ENCODE measurements around the gene CERK.
A peak's percentile ranks its signal among the peaks of the same experiment; 100 is the strongest.
"Not testable (repeated sequence)": the region's sequence is repeated elsewhere in the genome, so short reads cannot be mapped to it uniquely, and the experiment has no call there.

CERK gene

GRCh38 chr22:46737976-46738646 is at the start of gene CERK:
CERK (minus strand) TSS chr22:46738252; CDS start chr22:46738148, 104 bp downstream.
- Histone ChIP-seq H3K9ac (ENCODE audit: insufficient read length) (peak within 1 kb of the TSS; percentile 85), H3K9me3 (ENCODE audit: low read depth, low read length) (no peaks in the 10 kb centered on the region), H3K4me3 (peak within 1 kb of the TSS; percentile 91), H3K36me3 (ENCODE audit: insufficient read depth, low read length) (no peaks in the 10 kb centered on the region), H3K27ac (no peak within 1 kb of the TSS)
- TF ChIP-seq EZH2 (IDR thresholded peaks at IDR 0.05), result no peak
- TF ChIP-seq POLR2AphosphoS5 (IDR thresholded peaks at IDR 0.05; ENCODE audit: borderline replicate concordance, low read depth, low read length), result no peak
- TF ChIP-seq FOXP2 (optimal IDR thresholded peaks at IDR 0.05; ENCODE audit: control extremely low read depth, extremely low read length, insufficient read depth), result no peak
- no peak for DNase-seq (ENCODE audit: low read depth, low spot score)

GRCh38 chr22:46783721-46784120 is 45.7 kb upstream of the CERK start:
- DNase-seq (ENCODE audit: low read depth, low spot score), result no peak
- H3K4me3 ChIP-seq, result no peak overlapping the region
- no peaks in the 10 kb centered on the region for H3K9me3 ChIP-seq (ENCODE audit: low read depth, low read length)
- no peaks in the 10 kb centered on the region for H3K36me3 ChIP-seq (ENCODE audit: insufficient read depth, low read length)
- no peak overlapping the region for H3K9ac ChIP-seq (ENCODE audit: insufficient read length)
- TF ChIP-seq POLR2AphosphoS5 (IDR thresholded peaks at IDR 0.05; ENCODE audit: borderline replicate concordance, low read depth, low read length), result no peak
- TF ChIP-seq EZH2 (IDR thresholded peaks at IDR 0.05), result no peak
- no peak overlapping the region for H3K27ac ChIP-seq

- H3K9ac ChIP-seq (ENCODE audit: insufficient read length); DNase-seq (ENCODE audit: low read depth, low spot score); H3K9me3 ChIP-seq (ENCODE audit: low read depth, low read length); H3K27ac ChIP-seq; H3K36me3 ChIP-seq (ENCODE audit: insufficient read depth, low read length); H3K4me3 ChIP-seq: not testable (repeated sequence)
Measured at GRCh38 chr22:46782200-46782599, 44.1 kb upstream of the CERK start.

GRCh38 chr22:46781291-46781690 is 43.2 kb upstream of the CERK start:
- Histone ChIP-seq H3K36me3 (ENCODE audit: insufficient read depth, low read length) (no peaks in the 10 kb centered on the region), H3K9ac (ENCODE audit: insufficient read length) (no peak overlapping the region), H3K4me3 (no peak overlapping the region), H3K27ac (no peak overlapping the region), H3K9me3 (ENCODE audit: low read depth, low read length) (no peaks in the 10 kb centered on the region)
- DNase-seq (ENCODE audit: low read depth, low spot score), result no peak
- no peak for TF ChIP-seq POLR2AphosphoS5 (IDR thresholded peaks at IDR 0.05; ENCODE audit: borderline replicate concordance, low read depth, low read length)
- TF ChIP-seq FOXP2 (optimal IDR thresholded peaks at IDR 0.05; ENCODE audit: control extremely low read depth, extremely low read length, insufficient read depth), result no peak
- no peak for TF ChIP-seq EZH2 (IDR thresholded peaks at IDR 0.05)

GRCh38 chr22:46780453-46780852 is 42.4 kb upstream of the CERK start:
- no peak overlapping the region for H3K27ac ChIP-seq
- no peak overlapping the region for H3K9ac ChIP-seq (ENCODE audit: insufficient read length)
- no peaks in the 10 kb centered on the region for H3K36me3 ChIP-seq (ENCODE audit: insufficient read depth, low read length)
- no peak overlapping the region for H3K4me3 ChIP-seq
- no peak for TF ChIP-seq FOXP2 (optimal IDR thresholded peaks at IDR 0.05; ENCODE audit: control extremely low read depth, extremely low read length, insufficient read depth)
- no peak for TF ChIP-seq POLR2AphosphoS5 (IDR thresholded peaks at IDR 0.05; ENCODE audit: borderline replicate concordance, low read depth, low read length)
- no peak for DNase-seq (ENCODE audit: low read depth, low spot score)
- H3K9me3 ChIP-seq (ENCODE audit: low read depth, low read length), result no peaks in the 10 kb centered on the region

- H3K27ac ChIP-seq, result no peak overlapping the region
- no peak for TF ChIP-seq EZH2 (IDR thresholded peaks at IDR 0.05)
- no peak for TF ChIP-seq POLR2AphosphoS5 (IDR thresholded peaks at IDR 0.05; ENCODE audit: borderline replicate concordance, low read depth, low read length)
- no peak for TF ChIP-seq FOXP2 (optimal IDR thresholded peaks at IDR 0.05; ENCODE audit: control extremely low read depth, extremely low read length, insufficient read depth)
- no peaks in the 10 kb centered on the region for H3K36me3 ChIP-seq (ENCODE audit: insufficient read depth, low read length)
- DNase-seq (ENCODE audit: low read depth, low spot score), result no peak
- no peak overlapping the region for H3K4me3 ChIP-seq
- H3K9me3 ChIP-seq (ENCODE audit: low read depth, low read length), result no peaks in the 10 kb centered on the region
- no peak overlapping the region for H3K9ac ChIP-seq (ENCODE audit: insufficient read length)
Measured at GRCh38 chr22:46779651-46780050, 41.6 kb upstream of the CERK start.

GRCh38 chr22:46779023-46779422 is 41.0 kb upstream of the CERK start:
- Histone ChIP-seq H3K9me3 (ENCODE audit: low read depth, low read length) (no peaks in the 10 kb centered on the region), H3K36me3 (ENCODE audit: insufficient read depth, low read length) (no peaks in the 10 kb centered on the region), H3K9ac (ENCODE audit: insufficient read length) (no peak overlapping the region), H3K27ac (no peak overlapping the region), H3K4me3 (no peak overlapping the region)
- no peak for DNase-seq (ENCODE audit: low read depth, low spot score)
- no peak for TF ChIP-seq FOXP2 (optimal IDR thresholded peaks at IDR 0.05; ENCODE audit: control extremely low read depth, extremely low read length, insufficient read depth)
- TF ChIP-seq POLR2AphosphoS5 (IDR thresholded peaks at IDR 0.05; ENCODE audit: borderline replicate concordance, low read depth, low read length), result no peak
- TF ChIP-seq EZH2 (IDR thresholded peaks at IDR 0.05), result no peak

- peak overlapping the region; percentile 32 for H3K9ac ChIP-seq (ENCODE audit: insufficient read length)
- H3K36me3 ChIP-seq (ENCODE audit: insufficient read depth, low read length), result no peaks in the 10 kb centered on the region
- DNase-seq (ENCODE audit: low read depth, low spot score), result no peak
- peak overlapping the region; percentile 60 for H3K27ac ChIP-seq
- peak overlapping the region; percentile 28; the same call in 1 of the 2 replicates for H3K4me3 ChIP-seq
- no peaks in the 10 kb centered on the region for H3K9me3 ChIP-seq (ENCODE audit: low read depth, low read length)
- TF ChIP-seq POLR2AphosphoS5 (IDR thresholded peaks at IDR 0.05; ENCODE audit: borderline replicate concordance, low read depth, low read length) (no peak), EZH2 (IDR thresholded peaks at IDR 0.05) (no peak), FOXP2 (optimal IDR thresholded peaks at IDR 0.05; ENCODE audit: control extremely low read depth, extremely low read length, insufficient read depth) (no peak)
Measured at GRCh38 chr22:46777609-46777970, 39.5 kb upstream of the CERK start.

- peak overlapping the region; percentile 32 for H3K9ac ChIP-seq (ENCODE audit: insufficient read length)
- DNase-seq (ENCODE audit: low read depth, low spot score), result no peak
- H3K36me3 ChIP-seq (ENCODE audit: insufficient read depth, low read length), result no peaks in the 10 kb centered on the region
- peak overlapping the region; percentile 28; the same call in 1 of the 2 replicates for H3K4me3 ChIP-seq
- H3K9me3 ChIP-seq (ENCODE audit: low read depth, low read length), result no peaks in the 10 kb centered on the region
- TF ChIP-seq POLR2AphosphoS5 (IDR thresholded peaks at IDR 0.05; ENCODE audit: borderline replicate concordance, low read depth, low read length) (no peak), FOXP2 (optimal IDR thresholded peaks at IDR 0.05; ENCODE audit: control extremely low read depth, extremely low read length, insufficient read depth) (no peak), EZH2 (IDR thresholded peaks at IDR 0.05) (no peak)
- peak overlapping the region; percentile 60 for H3K27ac ChIP-seq
Measured at GRCh38 chr22:46776876-46777608, 39.0 kb upstream of the CERK start.

All from SK-N-MC (cell line).